Measurements from ENCODE around the gene GAL.

Gene GAL

GRCh38 chr11:68721075-68721474 lies 36.7 kb downstream of the GAL start:
- Histone ChIP-seq H3K27me3 (ENCODE audit: low read length) (no peaks in the 10 kb centered on the region), H3K9ac (ENCODE audit: low read length) (no peak overlapping the region)

GRCh38 chr11:68722143-68722542 lies 37.8 kb downstream of the GAL start:
- Histone ChIP-seq H2AFZ (ENCODE audit: low read depth, low read length, severe bottlenecking) (no peak overlapping the region), H3K4me3 (ENCODE audit: insufficient read depth, low read length, poor library complexity, severe bottlenecking) (no peak overlapping the region), H3K79me2 (ENCODE audit: insufficient read depth, low read length) (no peaks in the 10 kb centered on the region), H3K36me3 (ENCODE audit: low read length) (no peaks in the 10 kb centered on the region), H3F3A (ENCODE audit: insufficient read depth) (no peaks in the 10 kb centered on the region), H4K20me1 (ENCODE audit: low read depth, low read length) (no peaks in the 10 kb centered on the region), H3K4me2 (ENCODE audit: low read depth, low read length, poor library complexity, severe bottlenecking) (no peak overlapping the region), H3K9me3 (ENCODE audit: insufficient read depth, low read length) (no peaks in the 10 kb centered on the region), H3K27ac (ENCODE audit: low read depth, low read length) (no peak overlapping the region), H3K9me2 (replicated peaks; ENCODE audit: insufficient read depth, low read length) (no peaks in the 10 kb centered on the region), H3K9ac (ENCODE audit: low read length) (no peak overlapping the region), H3K27me3 (ENCODE audit: low read length) (no peaks in the 10 kb centered on the region)
- no peak for TF ChIP-seq EZH2phosphoT487 (conservative IDR thresholded peaks at IDR 0.05; ENCODE audit: low read length)
- TF ChIP-seq CTCF (IDR thresholded peaks at IDR 0.05; ENCODE audit: insufficient read depth, low read length, poor library complexity, severe bottlenecking): no peak

More at GRCh38 chr11:68721075-68721474, 36.7 kb downstream of the GAL start:
- H3K36me3 ChIP-seq (ENCODE audit: low read length): no peaks in the 10 kb centered on the region
- H3F3A ChIP-seq (ENCODE audit: insufficient read depth): no peaks in the 10 kb centered on the region
- no peaks in the 10 kb centered on the region for H4K20me1 ChIP-seq (ENCODE audit: low read depth, low read length)
- no peak overlapping the region for H2AFZ ChIP-seq (ENCODE audit: low read depth, low read length, severe bottlenecking)
- TF ChIP-seq EZH2phosphoT487 (conservative IDR thresholded peaks at IDR 0.05; ENCODE audit: low read length) (no peak), CTCF (IDR thresholded peaks at IDR 0.05; ENCODE audit: insufficient read depth, low read length, poor library complexity, severe bottlenecking) (no peak)
- H3K4me3 ChIP-seq (ENCODE audit: insufficient read depth, low read length, poor library complexity, severe bottlenecking): no peak overlapping the region
- H3K9me3 ChIP-seq (ENCODE audit: insufficient read depth, low read length): no peaks in the 10 kb centered on the region
- no peak overlapping the region for H3K4me2 ChIP-seq (ENCODE audit: low read depth, low read length, poor library complexity, severe bottlenecking)
- H3K9me2 ChIP-seq (replicated peaks; ENCODE audit: insufficient read depth, low read length): no peaks in the 10 kb centered on the region
- H3K79me2 ChIP-seq (ENCODE audit: insufficient read depth, low read length): no peaks in the 10 kb centered on the region
- no peak overlapping the region for H3K27ac ChIP-seq (ENCODE audit: low read depth, low read length)

- Histone ChIP-seq H3K9me2 (replicated peaks; ENCODE audit: insufficient read depth, low read length) (no peaks in the 10 kb centered on the region), H2AFZ (ENCODE audit: low read depth, low read length, severe bottlenecking) (no peak overlapping the region), H3K36me3 (ENCODE audit: low read length) (no peaks in the 10 kb centered on the region), H3F3A (ENCODE audit: insufficient read depth) (no peaks in the 10 kb centered on the region), H3K27me3 (ENCODE audit: low read length) (no peaks in the 10 kb centered on the region), H3K4me2 (ENCODE audit: low read depth, low read length, poor library complexity, severe bottlenecking) (no peak overlapping the region), H3K4me3 (ENCODE audit: insufficient read depth, low read length, poor library complexity, severe bottlenecking) (no peak overlapping the region), H4K20me1 (ENCODE audit: low read depth, low read length) (no peaks in the 10 kb centered on the region), H3K9ac (ENCODE audit: low read length) (no peak overlapping the region), H3K9me3 (ENCODE audit: insufficient read depth, low read length) (no peaks in the 10 kb centered on the region), H3K79me2 (ENCODE audit: insufficient read depth, low read length) (no peaks in the 10 kb centered on the region), H3K27ac (ENCODE audit: low read depth, low read length) (no peak overlapping the region)
- TF ChIP-seq CTCF (IDR thresholded peaks at IDR 0.05; ENCODE audit: insufficient read depth, low read length, poor library complexity, severe bottlenecking) (no peak), EZH2phosphoT487 (conservative IDR thresholded peaks at IDR 0.05; ENCODE audit: low read length) (no peak)
Observed at GRCh38 chr11:68724293-68724692, 39.9 kb downstream of the GAL start.
